ENCODE measurements around the gene SSU72. TPM values are rescaled to one million over a fixed set of nuclear protein-coding genes. Genes with fewer than 3 reads are reported as not detected.

The SSU72 gene
- total RNA-seq, 4 donors from 2014 or later = 96.4 to 163 (median 123) TPM

DNA sequence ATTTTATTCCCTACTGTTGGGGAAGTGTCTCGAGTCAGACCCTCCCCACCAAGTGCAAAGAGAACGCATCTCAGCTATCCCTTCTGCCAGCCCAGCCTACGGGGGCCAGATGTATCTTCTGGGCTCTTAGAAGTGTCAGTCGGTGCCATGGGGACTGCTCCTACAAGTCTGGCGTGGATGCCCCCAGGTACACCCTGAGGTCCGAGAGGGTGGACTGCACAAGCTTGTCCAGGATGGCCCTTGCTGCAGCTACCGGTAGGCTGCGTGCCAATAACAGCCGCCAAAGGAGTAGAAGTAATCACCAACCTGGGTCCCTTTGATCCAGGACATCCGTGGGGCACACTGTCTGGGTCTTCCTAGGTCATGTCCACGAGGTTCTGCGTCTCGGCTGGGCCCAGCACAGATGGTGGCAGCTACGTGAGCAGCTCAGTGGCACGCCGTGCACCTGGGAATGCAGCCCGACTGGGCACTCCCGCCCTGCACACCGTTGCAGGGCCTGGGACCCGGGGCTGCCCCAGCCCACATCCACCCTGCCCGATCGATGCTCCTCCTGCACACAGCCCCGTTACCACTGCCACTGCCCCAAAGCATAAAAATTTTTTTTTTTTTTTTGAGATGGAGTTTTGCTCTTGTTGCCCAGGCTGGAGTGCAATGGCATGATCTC, 8.8 kb upstream of the SSU72 start:
- intact Hi-C loops (cut with DNase I; ENCODE audit: low total_unique reads) = no loop called here
- DNase-seq (ENCODE audit: low spot score in 2 of 2) = no peak
- TF ChIP-seq POLR2A (IDR thresholded peaks at IDR 0.05) = no peak
- WGBS, 2 donors = 83 to 85% methylated on average over 23 of the region's 23 CpGs
- H3K4me3 ChIP-seq (ENCODE audit: low read depth, poor library complexity, severe bottlenecking) = no peak overlapping the region

DNA sequence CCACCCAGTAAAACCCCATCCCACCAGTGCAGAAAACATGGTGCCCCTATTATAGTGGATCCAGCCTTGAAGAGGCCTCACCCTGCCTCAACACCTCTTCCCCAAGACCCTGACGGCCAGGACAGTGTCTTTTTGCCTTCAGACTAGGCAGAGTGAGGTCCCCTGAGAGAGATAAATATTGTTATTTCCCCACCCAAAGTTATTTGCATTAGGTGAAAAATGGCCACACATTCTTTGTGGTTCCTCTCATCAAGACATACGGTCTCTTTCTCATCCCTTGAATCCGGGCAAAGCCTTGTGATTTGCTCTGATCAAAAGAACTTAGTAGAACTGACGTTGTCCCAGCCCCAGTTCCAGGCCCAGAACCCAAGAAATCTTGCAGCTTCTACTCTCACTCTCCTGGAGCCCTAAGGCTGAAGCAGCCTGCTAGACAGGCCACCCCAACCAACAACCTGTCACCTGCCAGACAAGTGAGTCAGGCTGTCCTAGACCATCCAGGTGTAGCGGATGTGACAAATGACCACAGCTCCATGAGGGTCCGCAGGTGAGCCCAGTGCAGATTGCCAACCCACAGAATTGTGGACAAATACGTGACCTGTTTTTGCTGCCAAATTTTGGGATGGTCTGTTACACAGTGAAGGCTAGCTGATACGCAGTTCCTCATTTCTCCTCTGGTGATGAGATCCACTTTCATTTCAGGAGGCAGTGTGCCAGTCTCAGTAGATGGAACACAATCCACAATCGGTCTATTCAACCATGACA, 8.1 kb upstream of the SSU72 start:
- 79 to 80% methylated on average over 9 of the region's 9 CpGs for WGBS, 2 donors
- H3K4me3 ChIP-seq (ENCODE audit: low read depth, poor library complexity, severe bottlenecking) = no peak overlapping the region
- intact Hi-C loops (cut with DNase I; ENCODE audit: low total_unique reads) = no loop called here
- no peak for DNase-seq (ENCODE audit: low spot score in 2 of 2)
- no peak for TF ChIP-seq POLR2A (IDR thresholded peaks at IDR 0.05)
- TF ChIP-seq CTCF (IDR thresholded peaks at IDR 0.05) = no peak

GRCh38 chr1:1578371-1578940, 3.8 kb upstream of the SSU72 start:
- intact Hi-C loops (cut with DNase I; ENCODE audit: low total_unique reads) = no loop called here
- DNase-seq (ENCODE audit: low spot score in 2 of 2) = no peak
- H3K4me3 ChIP-seq (ENCODE audit: low read depth, poor library complexity, severe bottlenecking) = no peak overlapping the region
- no peak for TF ChIP-seq CTCF (IDR thresholded peaks at IDR 0.05)
- TF ChIP-seq POLR2A (IDR thresholded peaks at IDR 0.05) = no peak
- WGBS, 2 donors = 70 to 71% methylated on average over 13 of the region's 13 CpGs

GRCh38 chr1:1577367-1578011, 2.8 kb upstream of the SSU72 start:
- intact Hi-C loops (cut with DNase I; ENCODE audit: low total_unique reads) = no loop called here
- no peak overlapping the region for H3K4me3 ChIP-seq (ENCODE audit: low read depth, poor library complexity, severe bottlenecking)
- DNase-seq (ENCODE audit: low spot score in 2 of 2) = no peak
- WGBS, 2 donors = 34 to 53% methylated on average over 3 to 7 of the region's 10 CpGs
- no peak for TF ChIP-seq POLR2A (IDR thresholded peaks at IDR 0.05)
- no peak for TF ChIP-seq CTCF (IDR thresholded peaks at IDR 0.05)

GRCh38 chr1:1573843-1574720, 581 bp downstream of the SSU72 start:
- peak overlapping the region; percentile 100 for H3K4me3 ChIP-seq (ENCODE audit: low read depth, poor library complexity, severe bottlenecking)
- DNase-seq (ENCODE audit: low spot score in 2 of 2) = peak; percentile 34 to 92
- TF ChIP-seq POLR2A (IDR thresholded peaks at IDR 0.05) (no peak), CTCF (IDR thresholded peaks at IDR 0.05) (no peak)
- 0 to 1% methylated on average over 55 to 57 of the region's 96 CpGs for WGBS, 2 donors
- intact Hi-C loops (cut with DNase I; ENCODE audit: low total_unique reads) = no loop called here
